ENCODE measurements around the gene SLA2.

DNA sequence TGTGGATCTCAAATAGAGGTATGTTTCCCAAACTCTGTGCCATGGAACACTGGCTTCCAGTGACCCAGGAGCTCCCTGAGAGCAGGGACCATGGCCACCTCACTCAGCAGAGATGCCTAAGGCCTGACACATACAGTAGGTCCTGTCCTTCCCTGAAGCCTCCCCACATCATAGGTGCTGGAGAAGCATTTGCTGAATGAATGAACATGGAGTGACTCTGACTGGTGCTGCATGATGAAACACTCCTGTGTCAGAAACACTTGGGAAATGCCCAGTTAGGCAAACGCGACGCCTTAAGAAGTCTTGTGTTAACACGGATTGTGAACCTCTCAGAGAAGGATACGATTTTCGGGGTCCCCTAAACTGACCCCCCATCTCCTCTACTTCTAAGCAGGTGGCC is 14.3 kb downstream of the SLA2 start:
- TF ChIP-seq, protein P1, sequence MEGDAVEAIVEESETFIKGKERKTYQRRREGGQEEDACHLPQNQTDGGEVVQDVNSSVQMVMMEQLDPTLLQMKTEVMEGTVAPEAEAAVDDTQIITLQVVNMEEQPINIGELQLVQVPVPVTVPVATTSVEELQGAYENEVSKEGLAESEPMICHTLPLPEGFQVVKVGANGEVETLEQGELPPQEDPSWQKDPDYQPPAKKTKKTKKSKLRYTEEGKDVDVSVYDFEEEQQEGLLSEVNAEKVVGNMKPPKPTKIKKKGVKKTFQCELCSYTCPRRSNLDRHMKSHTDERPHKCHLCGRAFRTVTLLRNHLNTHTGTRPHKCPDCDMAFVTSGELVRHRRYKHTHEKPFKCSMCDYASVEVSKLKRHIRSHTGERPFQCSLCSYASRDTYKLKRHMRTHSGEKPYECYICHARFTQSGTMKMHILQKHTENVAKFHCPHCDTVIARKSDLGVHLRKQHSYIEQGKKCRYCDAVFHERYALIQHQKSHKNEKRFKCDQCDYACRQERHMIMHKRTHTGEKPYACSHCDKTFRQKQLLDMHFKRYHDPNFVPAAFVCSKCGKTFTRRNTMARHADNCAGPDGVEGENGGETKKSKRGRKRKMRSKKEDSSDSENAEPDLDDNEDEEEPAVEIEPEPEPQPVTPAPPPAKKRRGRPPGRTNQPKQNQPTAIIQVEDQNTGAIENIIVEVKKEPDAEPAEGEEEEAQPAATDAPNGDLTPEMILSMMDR (conservative IDR thresholded peaks at IDR 0.05; ENCODE audit: low read depth, low read length) = no peak
- no peak for TF ChIP-seq EZH2 (IDR thresholded peaks at IDR 0.05; ENCODE audit: low read length, unreplicated experiment)
